ENCODE measurements around the gene MYBPH. TPM values are rescaled to one million over a fixed set of nuclear protein-coding genes. Genes with fewer than 3 reads are reported as not detected.

MYBPH gene
- total and polyA plus RNA-seq, 10 of the 15 experiments (the other 5 are each of a cell fraction or from before 2014, with no cell fraction given): 0.06 to 0.10 TPM; not detected in 8

- intact Hi-C loops (cut with micrococcal nuclease; ENCODE audit: unreplicated experiment) (loop anchor here (2.0 to 5.0 kb wide), 3 partner anchors 43 to 94 kb away; no protein-coding TSS in a partner anchor), in situ Hi-C loops (cut with MboI) (no loop called here)
- peak; percentile 92 for ATAC-seq
- no peaks in the 10 kb centered on the region; a peak in 2 of 4 replicates for H3K27me3 ChIP-seq (replicated peaks in 1 of 2; ENCODE audit: control insufficient read depth in 2 of 2, insufficient read depth in 2 of 2, low read length in 1 of 2)
- H3K36me3 ChIP-seq (ENCODE audit: control insufficient read depth in 2 of 2, insufficient read depth in 2 of 2, low read length in 1 of 2): no peaks in the 10 kb centered on the region
- CTCF ChIA-PET: interaction anchor here (0.6 to 3.9 kb wide), 28 partner anchors 9 to 259 kb away, joined by 3 to 65 read pairs (median 4); partner anchors contain the start of genes CHI3L1 and MYOG
- no peak overlapping the region for H3K27ac ChIP-seq (ENCODE audit: control insufficient read depth, insufficient read depth)
- no peak for FAIRE-seq
- H3K4me1 ChIP-seq (ENCODE audit: control insufficient read depth, insufficient read depth, low read length): peaks cover 4% of the 10 kb centered on the region; the same call in 1 of the 2 replicates
- 0% methylated on average over 5 of the region's 5 CpGs for WGBS (ENCODE audit: insufficient coverage, insufficient replicate concordance, low lambda C conversion rate, missing lambda C conversion rate)
- H3K4me3 ChIP-seq: no peak overlapping the region
- H3K79me2 ChIP-seq (ENCODE audit: control insufficient read depth, insufficient read depth, low read length): no peaks in the 10 kb centered on the region
- POLR2A ChIA-PET: interaction anchor here (1.1 kb wide), 1 partner anchor 9 kb away, joined by 4 read pairs; no protein-coding TSS in a partner anchor
- H3K9ac ChIP-seq (ENCODE audit: control insufficient read depth, insufficient read depth, low read length): no peak overlapping the region
- no peak overlapping the region for H2AFZ ChIP-seq (ENCODE audit: control insufficient read depth, low read depth, low read length)
- peak; percentile 63 for DNase-seq (ENCODE audit: low read depth, low spot score)
- SMC1A ChIA-PET (ENCODE audit: uncharacterized antibody, unreplicated experiment): interaction anchor here (1.0 to 3.6 kb wide), 13 partner anchors 10 to 134 kb away, joined by 3 to 28 read pairs (median 5); no protein-coding TSS in a partner anchor
- no peak overlapping the region for H3K4me2 ChIP-seq (ENCODE audit: control insufficient read depth, insufficient read depth)
- RAD21 ChIA-PET (ENCODE audit: unreplicated experiment): interaction anchor here (0.9 to 4.5 kb wide), 9 partner anchors 12 to 207 kb away, joined by 3 to 35 read pairs (median 6); no protein-coding TSS in a partner anchor
- H4K20me1 ChIP-seq (ENCODE audit: control insufficient read depth, insufficient read depth): no peaks in the 10 kb centered on the region
- BruUV-seq (replicated peaks): no TSS peak
- no peaks in the 10 kb centered on the region for H3K9me3 ChIP-seq (replicated peaks; ENCODE audit: control insufficient read depth, insufficient read depth, low read length)
- TF ChIP-seq BACH1 (IDR thresholded peaks at IDR 0.05; ENCODE audit: borderline replicate concordance) (peak; percentile 14; the same call in 1 of the 2 replicates), MEF2B (IDR thresholded peaks at IDR 0.05; ENCODE audit: partially characterized antibody, poor library complexity, severe bottlenecking) (peak; percentile 99), YBX1 (IDR thresholded peaks at IDR 0.05) (peak; percentile 90; the same call in 1 of the 2 replicates), JUNB (IDR thresholded peaks at IDR 0.05) (peak; percentile 68), BCL3 (IDR thresholded peaks at IDR 0.05; ENCODE audit: borderline replicate concordance, insufficient read depth, low read depth, low read length, poor library complexity, severe bottlenecking) (peak; percentile 50), GATAD2B (conservative IDR thresholded peaks at IDR 0.05; ENCODE audit: low read depth) (peak; percentile 92), EED (IDR thresholded peaks at IDR 0.05; ENCODE audit: low read depth) (peak; percentile 56), MTA2 (IDR thresholded peaks at IDR 0.05; ENCODE audit: low read depth) (peak; percentile 55; the same call in 1 of the 2 replicates), RBBP5 (conservative IDR thresholded peaks at IDR 0.05) (no peak), ATF7 (IDR thresholded peaks at IDR 0.05; ENCODE audit: low read depth) (peak; percentile 36; the same call in 1 of the 2 replicates), CHD1 (IDR thresholded peaks at IDR 0.05; ENCODE audit: low read depth, low read length) (no peak), TCF12 (IDR thresholded peaks at IDR 0.05; ENCODE audit: low read depth, low read length) (peak; percentile 84), SREBF2 (IDR thresholded peaks at IDR 0.05; ENCODE audit: low read length) (no peak), DPF2 (IDR thresholded peaks at IDR 0.05) (peak; percentile 44; the same call in 1 of the 2 replicates), CTCF (IDR thresholded peaks at IDR 0.05 in 2 of 3, conservative IDR thresholded peaks at IDR 0.05 in 1 of 3; ENCODE audit: control insufficient read depth in 2 of 3, extremely low read depth in 1 of 3, insufficient read depth in 1 of 3, low read depth in 3 of 3, low read length in 3 of 3) (0 out of 6 replicates have a peak, but pooled peaks of 2 of the 3 experiments have one; percentile 3 to 9), IKZF2 (IDR thresholded peaks at IDR 0.05) (peak in 1 of 2 experiments; percentile 60; a peak in 1 of 4 replicates), PKNOX1 (IDR thresholded peaks at IDR 0.05) (peak; percentile 32; the same call in 1 of the 2 replicates), LARP7 (IDR thresholded peaks at IDR 0.05) (no peak), RB1 (IDR thresholded peaks at IDR 0.05; ENCODE audit: borderline replicate concordance) (peak; percentile 92; the same call in 1 of the 2 replicates), SPI1 (IDR thresholded peaks at IDR 0.05; ENCODE audit: borderline replicate concordance, insufficient read depth, low read depth, low read length) (no peak), MEF2A (IDR thresholded peaks at IDR 0.05; ENCODE audit: insufficient read depth, low read depth, low read length) (no peak), RUNX3 (IDR thresholded peaks at IDR 0.05; ENCODE audit: low read length) (peak; percentile 63)
Observed at GRCh38 chr1:203173566-203173965, 2.1 kb downstream of the MYBPH start.
